HEK293 (cell line): ENCODE data around the gene HSF2.

ENCODE experiments used
- CTCF ChIA-PET: fragments of 350-600 bp; formaldehyde crosslinking; extraction: SDS; loops from one replicate; lab custom pipeline; 2021; ENCODE audit warnings: antibody characterized with exemption; lab: Yijun Ruan, JAX
- POLR2A ChIA-PET: fragments of 300-600 bp; formaldehyde crosslinking; extraction: SDS; loops from one replicate; lab custom pipeline; 2020; ENCODE audit warnings: antibody characterized with exemption, inconsistent platforms; lab: Yijun Ruan, JAX
- H3K27ac ChIP-seq: fragments of 200-500 bp; sonication (Bioruptor generic); 2 replicates; pipeline ENCODE4 v1.5.1; 2014; ENCODE audit warnings: low read depth, low read length, control low read depth, inconsistent platforms; ENCODE audit errors: extremely low read depth
- H3K36me3 ChIP-seq, 2 experiments: fragments of 200-500 bp in 1 of 2; sonication (Bioruptor generic) in 1 of 2; 1 replicate in 1 of 2; 2 replicates in 1 of 2; pipeline ENCODE4 v1.5.1; 2014 to 2017; ENCODE audit warnings: inconsistent platforms in 2 of 2, low read length in 2 of 2; ENCODE audit not compliant: control insufficient read depth in 2 of 2, insufficient read depth in 1 of 2
- H3K4me1 ChIP-seq: fragments of 200-500 bp; sonication (Bioruptor generic); 2 replicates; pipeline ENCODE4 v1.5.1; 2014; ENCODE audit warnings: mild to moderate bottlenecking, low read length, inconsistent platforms; ENCODE audit not compliant: control insufficient read depth, insufficient read depth
- H3K4me3 ChIP-seq: 2 replicates; pipeline ENCODE4 v1.5.1; 2011; ENCODE audit warnings: low read depth, mild to moderate bottlenecking, control low read depth, low read length, moderate library complexity
- H3K9me3 ChIP-seq: fragments of 200-500 bp; sonication (Bioruptor generic); 2 replicates; pipeline ENCODE4 v1.5.1; 2014; ENCODE audit warnings: low read depth, low read length, inconsistent platforms; ENCODE audit not compliant: control insufficient read depth, insufficient read depth
- HOXD13 ChIP-seq: sonication (generic); formaldehyde crosslinking; IDR thresholded peaks from 2 replicates; pipeline ENCODE4 v1.8.0; 2022; ENCODE audit warnings: missing genetic modification reagents, borderline replicate concordance
- KLF9 ChIP-seq: fragments of 450-650 bp; formaldehyde crosslinking; IDR thresholded peaks from 2 replicates; pipeline ENCODE4 v1.5.1; 2016; ENCODE audit warnings: missing biosample characterization, missing genetic modification characterization, low read depth
- MZF1 ChIP-seq: fragments of 450-650 bp; formaldehyde crosslinking; IDR thresholded peaks from 2 replicates; pipeline ENCODE4 v1.5.1; 2017; ENCODE audit warnings: missing biosample characterization, missing genetic modification characterization, borderline replicate concordance
- OVOL3 ChIP-seq: fragments of 450-650 bp; formaldehyde crosslinking; IDR thresholded peaks from 2 replicates; pipeline ENCODE4 v1.5.1; 2016; ENCODE audit warnings: missing biosample characterization, missing genetic modification characterization
- SP2 ChIP-seq: fragments of 450-650 bp; formaldehyde crosslinking; IDR thresholded peaks from 2 replicates; pipeline ENCODE4 v1.5.1; 2016; ENCODE audit warnings: missing biosample characterization, missing genetic modification characterization
- SP7 ChIP-seq: fragments of 450-650 bp; formaldehyde crosslinking; IDR thresholded peaks from 2 replicates; pipeline ENCODE4 v1.5.1; 2016; ENCODE audit warnings: missing biosample characterization, missing genetic modification characterization
- ZNF292 ChIP-seq: fragments of 450-650 bp; formaldehyde crosslinking; IDR thresholded peaks from 2 replicates; pipeline ENCODE4 v1.5.1; 2016; ENCODE audit warnings: low read depth, missing biosample characterization, missing genetic modification characterization, borderline replicate concordance
- ZNF335 ChIP-seq: fragments of 450-650 bp; formaldehyde crosslinking; conservative IDR thresholded peaks from 2 replicates; pipeline ENCODE4 v1.5.1; 2016; ENCODE audit warnings: missing biosample characterization, missing genetic modification characterization
- ZNF341 ChIP-seq: fragments of 450-650 bp; formaldehyde crosslinking; IDR thresholded peaks from 2 replicates; pipeline ENCODE4; 2016; ENCODE audit warnings: low read depth, missing biosample characterization, missing genetic modification characterization
- ZNF521 ChIP-seq: fragments of 450-650 bp; formaldehyde crosslinking; IDR thresholded peaks from 2 replicates; pipeline ENCODE4 v1.5.1; 2017; ENCODE audit warnings: missing biosample characterization, mild to moderate bottlenecking, missing genetic modification characterization
- ZNF610 ChIP-seq: fragments of 450-650 bp; formaldehyde crosslinking; IDR thresholded peaks from 2 replicates; pipeline ENCODE4 v1.5.1; 2016; ENCODE audit warnings: missing biosample characterization, missing genetic modification characterization, borderline replicate concordance
- ZNF621 ChIP-seq: fragments of 450-650 bp; formaldehyde crosslinking; IDR thresholded peaks from 2 replicates; pipeline ENCODE4 v1.5.1; 2017; ENCODE audit warnings: missing biosample characterization, missing genetic modification characterization
- ZNF654 ChIP-seq: fragments of 450-650 bp; formaldehyde crosslinking; IDR thresholded peaks from 2 replicates; pipeline ENCODE4 v1.5.1; 2016; ENCODE audit warnings: low read depth, missing biosample characterization, missing genetic modification characterization
- ZNF658 ChIP-seq: fragments of 450-650 bp; formaldehyde crosslinking; IDR thresholded peaks from 2 replicates; pipeline ENCODE4; 2016; ENCODE audit warnings: missing biosample characterization, missing genetic modification characterization
- ZNF747 ChIP-seq: fragments of 450-650 bp; formaldehyde crosslinking; IDR thresholded peaks from 2 replicates; pipeline ENCODE4 v1.5.1; 2016; ENCODE audit warnings: missing biosample characterization, missing genetic modification characterization
- TF ChIP-seq, protein P1 (sequence below): fragments of 450-650 bp; formaldehyde crosslinking; IDR thresholded peaks from 2 replicates; pipeline ENCODE4 v1.5.0; 2017; ENCODE audit warnings: missing biosample characterization, missing genetic modification characterization, borderline replicate concordance
- TF ChIP-seq, protein P2 (sequence below): fragments of 450-650 bp; formaldehyde crosslinking; IDR thresholded peaks from 2 replicates; pipeline ENCODE4 v1.5.1; 2017; ENCODE audit warnings: missing biosample characterization, missing genetic modification characterization
- TF ChIP-seq, protein P3 (sequence below): fragments of 450-650 bp; formaldehyde crosslinking; IDR thresholded peaks from 2 replicates; pipeline ENCODE4 v1.5.1; 2016; ENCODE audit warnings: missing biosample characterization, missing genetic modification characterization, low read depth

Gene HSF2

DNA sequence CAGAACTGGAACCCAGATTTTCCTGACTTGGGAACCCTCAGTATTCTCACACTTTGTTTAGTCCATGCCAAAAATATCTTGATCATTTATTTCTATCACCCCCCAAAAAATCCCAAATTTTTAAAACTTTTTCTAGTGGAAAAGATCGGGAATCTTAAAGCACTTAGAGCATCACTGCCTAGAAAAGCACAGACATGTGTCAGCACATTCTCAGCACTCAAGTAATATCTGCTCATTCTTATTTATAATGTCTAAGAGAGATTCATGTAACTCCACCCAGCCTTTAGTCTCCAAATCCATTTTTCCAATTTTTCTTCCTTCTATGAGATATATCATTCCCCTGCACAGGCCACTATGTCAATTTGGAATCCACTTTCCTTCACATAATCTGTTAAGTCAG is 29.9 kb upstream of the HSF2 start (continued):
- no peak for TF ChIP-seq SP7 (tag by site-specific recombination)
- no peak for TF ChIP-seq ZNF658

DNA sequence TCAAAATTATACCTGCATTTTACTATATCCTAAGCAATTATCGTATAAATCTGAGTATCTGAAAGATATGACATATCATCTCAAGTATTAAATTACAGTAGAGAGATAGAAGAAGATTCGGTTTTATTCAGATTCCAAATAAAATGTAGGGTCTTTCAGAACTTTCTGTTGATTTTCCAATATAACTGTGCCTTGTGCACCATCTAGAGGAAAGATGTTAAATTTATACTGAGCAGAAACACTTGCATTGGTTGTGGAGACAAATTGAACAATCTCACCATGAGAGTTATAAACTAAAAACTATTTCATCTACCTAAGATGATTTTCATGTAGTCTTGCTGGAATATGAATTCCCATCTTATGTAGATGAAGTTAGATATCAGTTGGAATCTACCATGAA is 26.8 kb upstream of the HSF2 start:
- CTCF ChIA-PET: interaction anchor here (0.6 to 2.1 kb wide), 6 partner anchors 10 to 567 kb away, joined by 3 to 10 read pairs (median 3); no protein-coding TSS in a partner anchor
- H3K36me3 ChIP-seq: no peaks in the 10 kb centered on the region
- TF ChIP-seq ZNF335 (tag by site-specific recombination): no peak
- peak; percentile 40 for TF ChIP-seq ZNF654 (tag by site-specific recombination)
- TF ChIP-seq OVOL3 (tag by site-specific recombination): no peak
- TF ChIP-seq KLF9: no peak
- TF ChIP-seq, all 188 proteins: peak for 1
- H3K4me3 ChIP-seq: no peak overlapping the region
- POLR2A ChIA-PET: interaction anchor here (0.6 kb wide), 1 partner anchor 467 kb away, joined by 3 read pairs; no protein-coding TSS in a partner anchor
- H3K4me1 ChIP-seq: no peaks in the 10 kb centered on the region
- H3K9me3 ChIP-seq: no peaks in the 10 kb centered on the region
- no peak overlapping the region for H3K27ac ChIP-seq

DNA sequence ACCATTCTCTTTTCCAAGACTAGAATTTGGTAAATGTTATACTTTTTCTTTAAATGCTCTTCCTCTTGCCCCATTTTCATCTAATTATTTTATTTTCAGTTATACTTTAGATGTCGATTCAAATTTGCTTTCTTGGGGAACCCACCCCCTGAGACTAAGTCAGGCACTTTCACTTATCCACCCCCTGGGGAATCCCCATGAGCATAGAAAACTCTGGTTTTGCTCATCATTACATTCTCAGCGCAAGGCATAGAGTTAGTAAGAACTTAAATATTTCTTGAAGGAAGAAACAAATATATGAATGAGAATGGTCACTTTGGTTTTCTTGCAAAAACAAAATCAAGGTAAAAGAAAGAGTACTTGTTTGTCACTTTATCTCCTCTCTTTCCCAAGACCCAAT is 25.1 kb upstream of the HSF2 start:
- no peak overlapping the region for H3K27ac ChIP-seq
- TF ChIP-seq MZF1 (no peak), HOXD13 (CRISPR knock-in tag) (no peak), ZNF610 (tag by site-specific recombination) (no peak), ZNF621 (tag by site-specific recombination) (no peak), ZNF521 (no peak), ZNF341 (tag by site-specific recombination) (no peak), SP2 (tag by site-specific recombination) (no peak), ZNF747 (tag by site-specific recombination) (no peak), ZNF292 (tag by site-specific recombination) (no peak)
- TF ChIP-seq, protein P1, sequence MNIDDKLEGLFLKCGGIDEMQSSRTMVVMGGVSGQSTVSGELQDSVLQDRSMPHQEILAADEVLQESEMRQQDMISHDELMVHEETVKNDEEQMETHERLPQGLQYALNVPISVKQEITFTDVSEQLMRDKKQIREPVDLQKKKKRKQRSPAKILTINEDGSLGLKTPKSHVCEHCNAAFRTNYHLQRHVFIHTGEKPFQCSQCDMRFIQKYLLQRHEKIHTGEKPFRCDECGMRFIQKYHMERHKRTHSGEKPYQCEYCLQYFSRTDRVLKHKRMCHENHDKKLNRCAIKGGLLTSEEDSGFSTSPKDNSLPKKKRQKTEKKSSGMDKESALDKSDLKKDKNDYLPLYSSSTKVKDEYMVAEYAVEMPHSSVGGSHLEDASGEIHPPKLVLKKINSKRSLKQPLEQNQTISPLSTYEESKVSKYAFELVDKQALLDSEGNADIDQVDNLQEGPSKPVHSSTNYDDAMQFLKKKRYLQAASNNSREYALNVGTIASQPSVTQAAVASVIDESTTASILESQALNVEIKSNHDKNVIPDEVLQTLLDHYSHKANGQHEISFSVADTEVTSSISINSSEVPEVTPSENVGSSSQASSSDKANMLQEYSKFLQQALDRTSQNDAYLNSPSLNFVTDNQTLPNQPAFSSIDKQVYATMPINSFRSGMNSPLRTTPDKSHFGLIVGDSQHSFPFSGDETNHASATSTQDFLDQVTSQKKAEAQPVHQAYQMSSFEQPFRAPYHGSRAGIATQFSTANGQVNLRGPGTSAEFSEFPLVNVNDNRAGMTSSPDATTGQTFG (tag by site-specific recombination): no peak
- TF ChIP-seq, protein P2, sequence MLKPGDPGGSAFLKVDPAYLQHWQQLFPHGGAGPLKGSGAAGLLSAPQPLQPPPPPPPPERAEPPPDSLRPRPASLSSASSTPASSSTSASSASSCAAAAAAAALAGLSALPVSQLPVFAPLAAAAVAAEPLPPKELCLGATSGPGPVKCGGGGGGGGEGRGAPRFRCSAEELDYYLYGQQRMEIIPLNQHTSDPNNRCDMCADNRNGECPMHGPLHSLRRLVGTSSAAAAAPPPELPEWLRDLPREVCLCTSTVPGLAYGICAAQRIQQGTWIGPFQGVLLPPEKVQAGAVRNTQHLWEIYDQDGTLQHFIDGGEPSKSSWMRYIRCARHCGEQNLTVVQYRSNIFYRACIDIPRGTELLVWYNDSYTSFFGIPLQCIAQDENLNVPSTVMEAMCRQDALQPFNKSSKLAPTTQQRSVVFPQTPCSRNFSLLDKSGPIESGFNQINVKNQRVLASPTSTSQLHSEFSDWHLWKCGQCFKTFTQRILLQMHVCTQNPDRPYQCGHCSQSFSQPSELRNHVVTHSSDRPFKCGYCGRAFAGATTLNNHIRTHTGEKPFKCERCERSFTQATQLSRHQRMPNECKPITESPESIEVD (tag by site-specific recombination): no peak
- TF ChIP-seq, protein P3, sequence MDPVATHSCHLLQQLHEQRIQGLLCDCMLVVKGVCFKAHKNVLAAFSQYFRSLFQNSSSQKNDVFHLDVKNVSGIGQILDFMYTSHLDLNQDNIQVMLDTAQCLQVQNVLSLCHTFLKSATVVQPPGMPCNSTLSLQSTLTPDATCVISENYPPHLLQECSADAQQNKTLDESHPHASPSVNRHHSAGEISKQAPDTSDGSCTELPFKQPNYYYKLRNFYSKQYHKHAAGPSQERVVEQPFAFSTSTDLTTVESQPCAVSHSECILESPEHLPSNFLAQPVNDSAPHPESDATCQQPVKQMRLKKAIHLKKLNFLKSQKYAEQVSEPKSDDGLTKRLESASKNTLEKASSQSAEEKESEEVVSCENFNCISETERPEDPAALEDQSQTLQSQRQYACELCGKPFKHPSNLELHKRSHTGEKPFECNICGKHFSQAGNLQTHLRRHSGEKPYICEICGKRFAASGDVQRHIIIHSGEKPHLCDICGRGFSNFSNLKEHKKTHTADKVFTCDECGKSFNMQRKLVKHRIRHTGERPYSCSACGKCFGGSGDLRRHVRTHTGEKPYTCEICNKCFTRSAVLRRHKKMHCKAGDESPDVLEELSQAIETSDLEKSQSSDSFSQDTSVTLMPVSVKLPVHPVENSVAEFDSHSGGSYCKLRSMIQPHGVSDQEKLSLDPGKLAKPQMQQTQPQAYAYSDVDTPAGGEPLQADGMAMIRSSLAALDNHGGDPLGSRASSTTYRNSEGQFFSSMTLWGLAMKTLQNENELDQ (tag by site-specific recombination): no peak
- TF ChIP-seq, all 188 proteins: peak for 0
- POLR2A ChIA-PET: no interaction called here
- no peak overlapping the region for H3K4me3 ChIP-seq
- CTCF ChIA-PET: no interaction called here
- no peaks in the 10 kb centered on the region for H3K4me1 ChIP-seq
- no peaks in the 10 kb centered on the region for H3K9me3 ChIP-seq
- no peaks in the 10 kb centered on the region for H3K36me3 ChIP-seq
